GM12878 (cell line): ENCODE data around the gene MED19. TPM values are rescaled to one million over a fixed set of nuclear protein-coding genes. Genes with fewer than 3 reads are reported as not detected.

Experiments
- CBX3 ChIP-seq: fragments of 200-600 bp; sonication (generic); IDR thresholded peaks from 2 replicates; pipeline ENCODE4 v1.6.1; 2016; ENCODE audit warnings: low read depth, borderline replicate concordance
- DPF2 ChIP-seq: fragments of 450-650 bp; IDR thresholded peaks from 2 replicates; pipeline ENCODE4 v1.6.1; 2017; ENCODE audit warnings: mild to moderate bottlenecking
- EED ChIP-seq: sonication (generic); IDR thresholded peaks from 2 replicates; pipeline ENCODE4 v1.6.1; 2016; ENCODE audit warnings: antibody characterized with exemption, low read depth
- EGR1 ChIP-seq, 2 experiments: IDR thresholded peaks; 1 replicate in 1 of 2; 2 replicates in 1 of 2; pipeline ENCODE4 v1.6.1; 2011 to 2012; ENCODE audit warnings: low read depth in 2 of 2, low read length in 2 of 2, borderline replicate concordance in 1 of 2, mild to moderate bottlenecking in 1 of 2, moderate library complexity in 1 of 2
- EZH2 ChIP-seq: IDR thresholded peaks from 2 replicates; pipeline ENCODE4 v1.6.1; 2012; ENCODE audit warnings: low read depth, mild to moderate bottlenecking, control low read depth, inconsistent platforms, low read length, borderline replicate concordance; ENCODE audit not compliant: control insufficient read depth
- IKZF1 ChIP-seq: fragments of 450-650 bp; conservative IDR thresholded peaks from 2 replicates; pipeline ENCODE4 v1.6.1; 2017; ENCODE audit warnings: antibody characterized with exemption, mild to moderate bottlenecking
- MLLT1 ChIP-seq: fragments of 450-650 bp; IDR thresholded peaks from 2 replicates; pipeline ENCODE4 v1.6.1; 2016; ENCODE audit warnings: mild to moderate bottlenecking
- NFYB ChIP-seq: IDR thresholded peaks from 2 replicates; pipeline ENCODE4 v1.6.1; 2011; ENCODE audit warnings: low read depth, mild to moderate bottlenecking, low read length, improper control_type of control experiment, moderate library complexity; ENCODE audit not compliant: insufficient read depth
- NR2F1 ChIP-seq: fragments of 450-650 bp; conservative IDR thresholded peaks from 2 replicates; pipeline ENCODE4 v1.6.1; 2017; ENCODE audit warnings: mild to moderate bottlenecking
- RELA ChIP-seq: fragments of 450-650 bp; IDR thresholded peaks from 2 replicates; pipeline ENCODE4 v1.8.0; 2014; ENCODE audit warnings: borderline replicate concordance; ENCODE audit not compliant: partially characterized antibody
- SMARCA5 ChIP-seq: fragments of 450-650 bp; IDR thresholded peaks from 2 replicates; pipeline ENCODE4 v1.6.1; 2017; ENCODE audit warnings: mild to moderate bottlenecking
- SRF ChIP-seq, 2 experiments: IDR thresholded peaks; 2 replicates each; pipeline ENCODE4 v1.6.1; 2011; ENCODE audit warnings: low read depth in 2 of 2, low read length in 2 of 2, mild to moderate bottlenecking in 1 of 2, moderate library complexity in 1 of 2
- YBX1 ChIP-seq: fragments of 450-650 bp; IDR thresholded peaks from 2 replicates; pipeline ENCODE4 v1.6.1; 2016; ENCODE audit warnings: antibody characterized with exemption
- ZNF274 ChIP-seq: IDR thresholded peaks from one replicate; pipeline ENCODE4 v1.8.0; 2011; ENCODE audit not compliant: insufficient read length, insufficient read depth
- polyA plus RNA-seq, 11 experiments: library from polyadenylated mRNA; depleted of rRNA in 4 of 11; unstranded in 6 of 11; stranded (reverse) in 5 of 11; fragments of >200 nt; fragmentation: Nextera tagmentation in 4 of 11; fragmentation: Illumina TruSeq in 1 of 11; extraction: Ambion mirVana in 4 of 11; extraction: Trizol in 1 of 11; gene quantifications; 1 replicate in 1 of 11; 2 replicates in 10 of 11; pipeline versions ENCODE4 v1.2.1 to v1.2.3, GENCODE V29; 2011 to 2016; ENCODE audit warnings: inconsistent platforms in 2 of 11, missing spikeins in 2 of 11, low read depth in 1 of 11
- total RNA-seq, 4 experiments: library from RNA; depleted of rRNA in 3 of 4; stranded (reverse); fragments of >200 nt in 3 of 4; fragmentation: Illumina TruSeq in 1 of 4; extraction: Trizol in 1 of 4; gene quantifications; 2 replicates each; pipeline versions ENCODE4 v1.2.1 to v1.2.3, GENCODE V29; 2013 to 2021
- TF ChIP-seq, protein P1 (sequence below): fragments of 150-350 bp; IDR thresholded peaks from 2 replicates; pipeline ENCODE4 v1.6.1; 2016; ENCODE audit warnings: low read depth, low read length
- TF ChIP-seq, protein P2 (sequence below): fragments of 150-350 bp; IDR thresholded peaks from 2 replicates; pipeline ENCODE4 v1.6.1; 2014; ENCODE audit warnings: mild to moderate bottlenecking, low read depth, low read length
- TF ChIP-seq, protein P3 (sequence below): IDR thresholded peaks from 2 replicates; pipeline ENCODE4 v1.6.1; 2011; ENCODE audit warnings: mild to moderate bottlenecking, low read depth, low read length, moderate library complexity; ENCODE audit not compliant: insufficient replicate concordance
- TF ChIP-seq, protein P4 (sequence below): fragments of 450-650 bp; IDR thresholded peaks from 2 replicates; pipeline ENCODE4 v1.6.1; 2017; ENCODE audit warnings: antibody characterized with exemption, mild to moderate bottlenecking, moderate library complexity

Gene MED19
- total and polyA plus RNA-seq, 10 of the 15 experiments (the other 5 are each of a cell fraction or from before 2014, with no cell fraction given), result 4.9 to 28.2 (median 17.3) TPM

- TF ChIP-seq, protein P1, sequence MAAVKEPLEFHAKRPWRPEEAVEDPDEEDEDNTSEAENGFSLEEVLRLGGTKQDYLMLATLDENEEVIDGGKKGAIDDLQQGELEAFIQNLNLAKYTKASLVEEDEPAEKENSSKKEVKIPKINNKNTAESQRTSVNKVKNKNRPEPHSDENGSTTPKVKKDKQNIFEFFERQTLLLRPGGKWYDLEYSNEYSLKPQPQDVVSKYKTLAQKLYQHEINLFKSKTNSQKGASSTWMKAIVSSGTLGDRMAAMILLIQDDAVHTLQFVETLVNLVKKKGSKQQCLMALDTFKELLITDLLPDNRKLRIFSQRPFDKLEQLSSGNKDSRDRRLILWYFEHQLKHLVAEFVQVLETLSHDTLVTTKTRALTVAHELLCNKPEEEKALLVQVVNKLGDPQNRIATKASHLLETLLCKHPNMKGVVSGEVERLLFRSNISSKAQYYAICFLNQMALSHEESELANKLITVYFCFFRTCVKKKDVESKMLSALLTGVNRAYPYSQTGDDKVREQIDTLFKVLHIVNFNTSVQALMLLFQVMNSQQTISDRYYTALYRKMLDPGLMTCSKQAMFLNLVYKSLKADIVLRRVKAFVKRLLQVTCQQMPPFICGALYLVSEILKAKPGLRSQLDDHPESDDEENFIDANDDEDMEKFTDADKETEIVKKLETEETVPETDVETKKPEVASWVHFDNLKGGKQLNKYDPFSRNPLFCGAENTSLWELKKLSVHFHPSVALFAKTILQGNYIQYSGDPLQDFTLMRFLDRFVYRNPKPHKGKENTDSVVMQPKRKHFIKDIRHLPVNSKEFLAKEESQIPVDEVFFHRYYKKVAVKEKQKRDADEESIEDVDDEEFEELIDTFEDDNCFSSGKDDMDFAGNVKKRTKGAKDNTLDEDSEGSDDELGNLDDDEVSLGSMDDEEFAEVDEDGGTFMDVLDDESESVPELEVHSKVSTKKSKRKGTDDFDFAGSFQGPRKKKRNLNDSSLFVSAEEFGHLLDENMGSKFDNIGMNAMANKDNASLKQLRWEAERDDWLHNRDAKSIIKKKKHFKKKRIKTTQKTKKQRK, result no peak
- TF ChIP-seq, protein P2, sequence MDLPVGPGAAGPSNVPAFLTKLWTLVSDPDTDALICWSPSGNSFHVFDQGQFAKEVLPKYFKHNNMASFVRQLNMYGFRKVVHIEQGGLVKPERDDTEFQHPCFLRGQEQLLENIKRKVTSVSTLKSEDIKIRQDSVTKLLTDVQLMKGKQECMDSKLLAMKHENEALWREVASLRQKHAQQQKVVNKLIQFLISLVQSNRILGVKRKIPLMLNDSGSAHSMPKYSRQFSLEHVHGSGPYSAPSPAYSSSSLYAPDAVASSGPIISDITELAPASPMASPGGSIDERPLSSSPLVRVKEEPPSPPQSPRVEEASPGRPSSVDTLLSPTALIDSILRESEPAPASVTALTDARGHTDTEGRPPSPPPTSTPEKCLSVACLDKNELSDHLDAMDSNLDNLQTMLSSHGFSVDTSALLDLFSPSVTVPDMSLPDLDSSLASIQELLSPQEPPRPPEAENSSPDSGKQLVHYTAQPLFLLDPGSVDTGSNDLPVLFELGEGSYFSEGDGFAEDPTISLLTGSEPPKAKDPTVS, result 0 out of 2 replicates have a peak, but pooled peaks have one; percentile 57
- TF ChIP-seq ZNF274 (no peak), IKZF1 (peak; percentile 96), SMARCA5 (peak; percentile 91; the same call in 1 of the 2 replicates), EZH2 (no peak), EED (peak; percentile 93), RELA (peak; percentile 95), NR2F1 (peak; percentile 77), EGR1 (IDR thresholded peaks at IDR 0.05; ENCODE audit: borderline replicate concordance in 1 of 2, low read depth in 2 of 2, low read length in 2 of 2) (peak; percentile 75 to 86), NFYB (no peak), DPF2 (0 out of 2 replicates have a peak, but pooled peaks have one; percentile 55), MLLT1 (peak; percentile 80), SRF (IDR thresholded peaks at IDR 0.05; ENCODE audit: low read depth in 2 of 2, low read length in 2 of 2) (peak; percentile 34 to 85; a peak in 3 of 4 replicates), YBX1 (no peak), CBX3 (no peak)
- TF ChIP-seq, protein P3, sequence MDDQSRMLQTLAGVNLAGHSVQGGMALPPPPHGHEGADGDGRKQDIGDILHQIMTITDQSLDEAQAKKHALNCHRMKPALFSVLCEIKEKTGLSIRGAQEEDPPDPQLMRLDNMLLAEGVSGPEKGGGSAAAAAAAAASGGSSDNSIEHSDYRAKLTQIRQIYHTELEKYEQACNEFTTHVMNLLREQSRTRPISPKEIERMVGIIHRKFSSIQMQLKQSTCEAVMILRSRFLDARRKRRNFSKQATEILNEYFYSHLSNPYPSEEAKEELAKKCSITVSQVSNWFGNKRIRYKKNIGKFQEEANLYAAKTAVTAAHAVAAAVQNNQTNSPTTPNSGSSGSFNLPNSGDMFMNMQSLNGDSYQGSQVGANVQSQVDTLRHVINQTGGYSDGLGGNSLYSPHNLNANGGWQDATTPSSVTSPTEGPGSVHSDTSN, result no peak
- TF ChIP-seq, protein P4, sequence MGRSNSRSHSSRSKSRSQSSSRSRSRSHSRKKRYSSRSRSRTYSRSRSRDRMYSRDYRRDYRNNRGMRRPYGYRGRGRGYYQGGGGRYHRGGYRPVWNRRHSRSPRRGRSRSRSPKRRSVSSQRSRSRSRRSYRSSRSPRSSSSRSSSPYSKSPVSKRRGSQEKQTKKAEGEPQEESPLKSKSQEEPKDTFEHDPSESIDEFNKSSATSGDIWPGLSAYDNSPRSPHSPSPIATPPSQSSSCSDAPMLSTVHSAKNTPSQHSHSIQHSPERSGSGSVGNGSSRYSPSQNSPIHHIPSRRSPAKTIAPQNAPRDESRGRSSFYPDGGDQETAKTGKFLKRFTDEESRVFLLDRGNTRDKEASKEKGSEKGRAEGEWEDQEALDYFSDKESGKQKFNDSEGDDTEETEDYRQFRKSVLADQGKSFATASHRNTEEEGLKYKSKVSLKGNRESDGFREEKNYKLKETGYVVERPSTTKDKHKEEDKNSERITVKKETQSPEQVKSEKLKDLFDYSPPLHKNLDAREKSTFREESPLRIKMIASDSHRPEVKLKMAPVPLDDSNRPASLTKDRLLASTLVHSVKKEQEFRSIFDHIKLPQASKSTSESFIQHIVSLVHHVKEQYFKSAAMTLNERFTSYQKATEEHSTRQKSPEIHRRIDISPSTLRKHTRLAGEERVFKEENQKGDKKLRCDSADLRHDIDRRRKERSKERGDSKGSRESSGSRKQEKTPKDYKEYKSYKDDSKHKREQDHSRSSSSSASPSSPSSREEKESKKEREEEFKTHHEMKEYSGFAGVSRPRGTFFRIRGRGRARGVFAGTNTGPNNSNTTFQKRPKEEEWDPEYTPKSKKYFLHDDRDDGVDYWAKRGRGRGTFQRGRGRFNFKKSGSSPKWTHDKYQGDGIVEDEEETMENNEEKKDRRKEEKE, result peak; percentile 77; the same call in 1 of the 2 replicates
These were observed 29.4 kb upstream of the MED19 start, which contains the start of gene SELENOH (continued) for GRCh38 chr11:57741132-57742086.
